Uterus (tissue), 4 donors: ENCODE data around the gene PRELP. TPM values are rescaled to one million over a fixed set of nuclear protein-coding genes. Genes with fewer than 3 reads are reported as not detected.
A peak's percentile ranks its signal among the peaks of the same experiment; 100 is the strongest.

ENCODE experiments used
- DNase-seq, 2 donors: peaks; one replicate each; pipeline ENCODE4 v3.0.0-alpha.2; 2019 to 2020
- H3K27ac ChIP-seq, 2 donors: fragments of 200-600 bp; sonication (generic); 1 replicate in 1 of 2; 2 replicates in 1 of 2; pipeline ENCODE4 v1.5.1; 2016 to 2018
- H3K27me3 ChIP-seq, 2 donors: fragments of 200-600 bp; sonication (generic); one replicate each; pipeline ENCODE4 v1.5.1; 2018 to 2019; ENCODE audit warnings: control low read depth in 1 of 2
- H3K36me3 ChIP-seq, 2 donors: fragments of 200-600 bp; sonication (generic); one replicate each; pipeline ENCODE4 v1.5.1; 2019; ENCODE audit warnings: control low read depth in 1 of 2
- H3K4me1 ChIP-seq, 2 donors: fragments of 200-600 bp; sonication (generic); one replicate each; pipeline ENCODE4 v1.5.1; 2018 to 2019; ENCODE audit warnings: control low read depth in 1 of 2
- H3K4me3 ChIP-seq, 2 donors: fragments of 200-600 bp; sonication (generic); 1 replicate in 1 of 2; 2 replicates in 1 of 2; pipeline ENCODE4 v1.5.1; 2018 to 2019; ENCODE audit warnings: mild to moderate bottlenecking in 1 of 2
- H3K9me3 ChIP-seq, 2 donors: fragments of 200-600 bp; sonication (generic); one replicate each; pipeline ENCODE4 v1.5.1; 2019; ENCODE audit warnings: control low read depth in 1 of 2
- CTCF ChIP-seq, 4 experiments: fragments of 200-600 bp in 2 of 4; fragments of 450-650 bp in 2 of 4; sonication (generic) in 2 of 4; IDR thresholded peaks; one replicate each; pipeline ENCODE4 v1.5.1; 2016 to 2019; ENCODE audit warnings: antibody characterized with exemption in 4 of 4, mild to moderate bottlenecking in 2 of 4, moderate library complexity in 1 of 4
- POLR2A ChIP-seq, 2 donors: fragments of 450-650 bp; IDR thresholded peaks; one replicate each; pipeline ENCODE4 v1.6.1; 2016; ENCODE audit warnings: antibody characterized with exemption in 2 of 2, mild to moderate bottlenecking in 1 of 2, moderate library complexity in 1 of 2
- intact Hi-C: fragments of 100-400 bp; cut with DNase I; formaldehyde crosslinking; loops from one replicate; pipeline ENCODE4 v1.15.1; 2023; ENCODE audit warnings: low total_unique reads
- total RNA-seq, 4 donors: library from RNA; depleted of rRNA in 3 of 4; stranded (reverse); fragments of >200 nt in 3 of 4; gene quantifications; one replicate each; pipeline versions ENCODE4 v1.1.0 to v1.2.4, GENCODE V29; 2014 to 2023
- donor health status: DM: yes; HTN: yes; CAD: no.

PRELP gene
- total RNA-seq, 4 donors from 2014 or later: 6.2 to 117 (median 56.6) TPM

- Histone ChIP-seq H3K36me3 (no peaks in the 10 kb centered on the region), H3K27ac (no peak overlapping the region), H3K27me3 (no peaks in the 10 kb centered on the region), H3K4me1 (peaks cover 0 to 4% of the 10 kb centered on the region in 2 donors), H3K9me3 (no peaks in the 10 kb centered on the region), H3K4me3 (no peak overlapping the region)
- intact Hi-C loops: no loop called here
- TF ChIP-seq CTCF (IDR thresholded peaks at IDR 0.05): no peak
- no peak for DNase-seq
These were observed 24.7 kb downstream of the PRELP start for GRCh38 chr1:203500279-203500678.

- intact Hi-C loops: loop anchor here (2.0 kb wide), 1 partner anchor 199 kb away; no protein-coding TSS in a partner anchor
- Histone ChIP-seq H3K27ac (no peak overlapping the region), H3K9me3 (no peaks in the 10 kb centered on the region), H3K4me3 (no peak overlapping the region), H3K4me1 (peaks cover 0 to 16% of the 10 kb centered on the region in 2 donors), H3K36me3 (no peaks in the 10 kb centered on the region), H3K27me3 (no peaks in the 10 kb centered on the region)
- TF ChIP-seq POLR2A (IDR thresholded peaks at IDR 0.05) (no peak), CTCF (IDR thresholded peaks at IDR 0.05) (no peak)
- DNase-seq: no peak
These were observed 28.2 kb downstream of the PRELP start for GRCh38 chr1:203503836-203504235.

- H3K27ac ChIP-seq: peak overlapping the region; percentile 83 to 85
- intact Hi-C loops: loop anchor here (2.0 to 5.0 kb wide), 2 partner anchors 123 to 198 kb away; partner anchors contain the start of gene ATP2B4
- H3K4me1 ChIP-seq: peaks cover 0 to 16% of the 10 kb centered on the region in 2 donors
- no peaks in the 10 kb centered on the region for H3K9me3 ChIP-seq
- H3K4me3 ChIP-seq: no peak overlapping the region
- peak; percentile 87 to 92 for DNase-seq
- H3K36me3 ChIP-seq: no peaks in the 10 kb centered on the region
- H3K27me3 ChIP-seq: no peaks in the 10 kb centered on the region
- TF ChIP-seq CTCF (IDR thresholded peaks at IDR 0.05) (peak; percentile 82 to 90 (median 86)), POLR2A (IDR thresholded peaks at IDR 0.05) (no peak)
These were observed 29.0 kb downstream of the PRELP start for GRCh38 chr1:203504400-203505250.

GRCh38 chr1:203505526-203506204 is 30.1 kb downstream of the PRELP start:
- no peak for TF ChIP-seq CTCF (IDR thresholded peaks at IDR 0.05)
- TF ChIP-seq POLR2A (IDR thresholded peaks at IDR 0.05): no peak
- peaks cover 0 to 16% of the 10 kb centered on the region in 2 donors for H3K4me1 ChIP-seq
- H3K36me3 ChIP-seq: no peaks in the 10 kb centered on the region
- intact Hi-C loops: loop anchor here (2.0 to 5.0 kb wide), 2 partner anchors 122 to 197 kb away; partner anchors contain the start of gene ATP2B4
- no peak for DNase-seq
- H3K27ac ChIP-seq: peak overlapping the region; percentile 83 to 85
- H3K9me3 ChIP-seq: no peaks in the 10 kb centered on the region
- no peak overlapping the region for H3K4me3 ChIP-seq
- no peaks in the 10 kb centered on the region for H3K27me3 ChIP-seq
